Panc1 (cell line): ENCODE measurements around the gene NUMBL.

ENCODE experiments used
- CTCF ChIP-seq: fragments of 450-650 bp; IDR thresholded peaks from 2 replicates; pipeline ENCODE4 v1.5.1; 2017; ENCODE audit warnings: mild to moderate bottlenecking
- POLR2AphosphoS5 ChIP-seq: IDR thresholded peaks from 2 replicates; pipeline ENCODE4 v1.6.1; 2012; ENCODE audit warnings: mild to moderate bottlenecking, low read depth, low read length, moderate library complexity

- no peak for TF ChIP-seq POLR2AphosphoS5
- TF ChIP-seq CTCF = no peak
Observed at GRCh38 chr19:40641281-40641680, 49.2 kb downstream of the NUMBL start.
